Thyroid gland (tissue), 4 donors: ENCODE measurements around the gene CC2D2B. TPM values are rescaled to one million over a fixed set of nuclear protein-coding genes. Genes with fewer than 3 reads are reported as not detected.

Source experiments
- DNase-seq, 2 donors: peaks; one replicate each; pipeline ENCODE4 v3.0.0-alpha.2; 2019
- H3K27ac ChIP-seq, 3 donors: fragments of 200-600 bp; sonication (generic); 1 replicate in 2 of 3; 2 replicates in 1 of 3; pipeline ENCODE4 v1.5.1; 2016 to 2019; ENCODE audit warnings: mild to moderate bottlenecking in 1 of 3, moderate library complexity in 1 of 3
- H3K27me3 ChIP-seq: fragments of 200-600 bp; sonication (generic); one replicate; pipeline ENCODE4 v1.5.1; 2019
- H3K36me3 ChIP-seq, 2 donors: fragments of 200-600 bp; sonication (generic); one replicate each; pipeline ENCODE4 v1.5.1; 2016 to 2019
- H3K4me1 ChIP-seq, 2 donors: fragments of 200-600 bp; sonication (generic); one replicate each; pipeline ENCODE4 v1.5.1; 2017 to 2019
- H3K4me3 ChIP-seq, 3 donors: fragments of 200-600 bp; sonication (generic); replicated peaks in 1 of 3; 1 replicate in 2 of 3; 2 replicates in 1 of 3; pipeline ENCODE4 v1.5.1; 2016; ENCODE audit warnings: mild to moderate bottlenecking in 1 of 3
- H3K9me3 ChIP-seq: fragments of 200-600 bp; sonication (generic); one replicate; pipeline ENCODE4 v1.5.1; 2017
- POLR2A ChIP-seq, 2 donors: fragments of 450-650 bp; IDR thresholded peaks; one replicate each; pipeline ENCODE4 v1.6.1; 2017; ENCODE audit warnings: antibody characterized with exemption in 2 of 2, mild to moderate bottlenecking in 2 of 2, moderate library complexity in 1 of 2
- WGBS, 2 donors: methylation state at CpG; one replicate each; pipeline ENCODE4 v1.1.5; 2017; 5-methylcytosine and 5-hydroxymethylcytosine counted together
- intact Hi-C: fragments of 100-400 bp; cut with DNase I; formaldehyde crosslinking; loops from one replicate; pipeline ENCODE4 v1.15.1; 2023
- total RNA-seq, 4 donors: library from RNA; depleted of rRNA; stranded (reverse); fragments of >200 nt; gene quantifications; one replicate each; pipeline ENCODE4 v1.2.3, GENCODE V29; 2016
- TF ChIP-seq, protein P1 (sequence below), 6 experiments: fragments of 200-600 bp in 3 of 6; fragments of 450-650 bp in 3 of 6; sonication (generic) in 3 of 6; IDR thresholded peaks; one replicate each; pipeline ENCODE4 v1.5.1; 2016 to 2019; ENCODE audit warnings: antibody characterized with exemption in 6 of 6, mild to moderate bottlenecking in 2 of 6, inconsistent platforms in 1 of 6, moderate library complexity in 1 of 6

The CC2D2B gene
- total RNA-seq, 4 donors from 2014 or later: 1.2 to 2.3 (median 2.1) TPM

GRCh38 chr10:96056787-96057186 lies 149.0 kb downstream of the CC2D2B start:
- TF ChIP-seq, protein P1, sequence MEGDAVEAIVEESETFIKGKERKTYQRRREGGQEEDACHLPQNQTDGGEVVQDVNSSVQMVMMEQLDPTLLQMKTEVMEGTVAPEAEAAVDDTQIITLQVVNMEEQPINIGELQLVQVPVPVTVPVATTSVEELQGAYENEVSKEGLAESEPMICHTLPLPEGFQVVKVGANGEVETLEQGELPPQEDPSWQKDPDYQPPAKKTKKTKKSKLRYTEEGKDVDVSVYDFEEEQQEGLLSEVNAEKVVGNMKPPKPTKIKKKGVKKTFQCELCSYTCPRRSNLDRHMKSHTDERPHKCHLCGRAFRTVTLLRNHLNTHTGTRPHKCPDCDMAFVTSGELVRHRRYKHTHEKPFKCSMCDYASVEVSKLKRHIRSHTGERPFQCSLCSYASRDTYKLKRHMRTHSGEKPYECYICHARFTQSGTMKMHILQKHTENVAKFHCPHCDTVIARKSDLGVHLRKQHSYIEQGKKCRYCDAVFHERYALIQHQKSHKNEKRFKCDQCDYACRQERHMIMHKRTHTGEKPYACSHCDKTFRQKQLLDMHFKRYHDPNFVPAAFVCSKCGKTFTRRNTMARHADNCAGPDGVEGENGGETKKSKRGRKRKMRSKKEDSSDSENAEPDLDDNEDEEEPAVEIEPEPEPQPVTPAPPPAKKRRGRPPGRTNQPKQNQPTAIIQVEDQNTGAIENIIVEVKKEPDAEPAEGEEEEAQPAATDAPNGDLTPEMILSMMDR (IDR thresholded peaks at IDR 0.05): no peak
- no peak for TF ChIP-seq POLR2A (IDR thresholded peaks at IDR 0.05)
- no peaks in the 10 kb centered on the region for H3K9me3 ChIP-seq
- no peaks in the 10 kb centered on the region for H3K4me1 ChIP-seq
- WGBS, 2 donors: 95 to 96% methylated on average over 7 of the region's 7 CpGs
- H3K36me3 ChIP-seq: peaks cover 19 to 23% of the 10 kb centered on the region in 2 donors
- no peak overlapping the region for H3K27ac ChIP-seq
- H3K4me3 ChIP-seq: no peak overlapping the region
- no peak for DNase-seq
- intact Hi-C loops: no loop called here
- H3K27me3 ChIP-seq: no peaks in the 10 kb centered on the region

GRCh38 chr10:96061232-96061631 lies 153.5 kb downstream of the CC2D2B start:
- Histone ChIP-seq H3K4me3 (no peak overlapping the region), H3K27ac (no peak overlapping the region), H3K4me1 (no peaks in the 10 kb centered on the region), H3K9me3 (no peaks in the 10 kb centered on the region), H3K36me3 (peaks cover 19 to 23% of the 10 kb centered on the region in 2 donors), H3K27me3 (no peaks in the 10 kb centered on the region)
- WGBS, 2 donors: 96 to 97% methylated on average over 3 of the region's 3 CpGs
- DNase-seq: no peak
- TF ChIP-seq POLR2A (IDR thresholded peaks at IDR 0.05): no peak
- TF ChIP-seq, protein P1 (IDR thresholded peaks at IDR 0.05): no peak
- intact Hi-C loops: no loop called here

DNA sequence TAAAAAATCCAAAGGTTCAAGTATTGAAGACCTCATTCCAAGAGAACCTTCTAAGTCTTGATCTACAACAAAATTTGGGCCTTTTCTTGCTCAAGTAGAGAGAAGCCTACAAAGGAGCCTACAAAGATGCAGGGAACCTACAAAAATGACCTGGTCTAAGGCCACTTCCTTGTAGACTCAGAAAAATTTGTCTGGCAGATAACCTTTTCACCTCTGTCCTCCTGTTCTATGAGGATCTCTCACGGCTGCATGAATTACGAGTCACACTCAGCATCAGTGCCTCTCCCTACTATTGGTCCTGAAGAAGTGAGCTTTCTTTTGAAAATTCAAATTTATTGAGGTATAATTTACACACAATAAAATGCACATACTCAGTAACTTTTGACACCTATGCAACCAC lies 164.9 kb downstream of the CC2D2B start:
- 80 to 91% methylated on average over 2 of the region's 2 CpGs for WGBS, 2 donors
- intact Hi-C loops: no loop called here
- Histone ChIP-seq H3K36me3 (no peaks in the 10 kb centered on the region), H3K27ac (no peak overlapping the region), H3K27me3 (no peaks in the 10 kb centered on the region), H3K4me1 (no peaks in the 10 kb centered on the region), H3K4me3 (no peak overlapping the region), H3K9me3 (no peaks in the 10 kb centered on the region)
- TF ChIP-seq, protein P1 (IDR thresholded peaks at IDR 0.05): no peak
- no peak for TF ChIP-seq POLR2A (IDR thresholded peaks at IDR 0.05)
- no peak for DNase-seq

GRCh38 chr10:96073722-96074121 lies 165.9 kb downstream of the CC2D2B start:
- WGBS, 2 donors: 93 to 100% methylated on average over 1 of the region's 1 CpG
- TF ChIP-seq POLR2A (IDR thresholded peaks at IDR 0.05): no peak
- TF ChIP-seq, protein P1 (IDR thresholded peaks at IDR 0.05): no peak
- DNase-seq: no peak
- no peak overlapping the region for H3K27ac ChIP-seq
- no peak overlapping the region for H3K4me3 ChIP-seq
- intact Hi-C loops: no loop called here
- no peaks in the 10 kb centered on the region for H3K27me3 ChIP-seq
- H3K9me3 ChIP-seq: no peaks in the 10 kb centered on the region
- no peaks in the 10 kb centered on the region for H3K36me3 ChIP-seq
- H3K4me1 ChIP-seq: no peaks in the 10 kb centered on the region

- Histone ChIP-seq H3K4me3 (no peak overlapping the region), H3K27me3 (no peaks in the 10 kb centered on the region), H3K27ac (no peak overlapping the region), H3K9me3 (no peaks in the 10 kb centered on the region), H3K36me3 (no peaks in the 10 kb centered on the region), H3K4me1 (no peaks in the 10 kb centered on the region)
- TF ChIP-seq POLR2A (IDR thresholded peaks at IDR 0.05): no peak
- TF ChIP-seq, protein P1 (IDR thresholded peaks at IDR 0.05): no peak
- 94 to 96% methylated on average over 3 of the region's 3 CpGs for WGBS, 2 donors
- no peak for DNase-seq
- intact Hi-C loops: no loop called here
These were observed 167.0 kb downstream of the CC2D2B start for GRCh38 chr10:96074776-96075175.
